HepG2 (cell line): ENCODE measurements around the gene CPLANE2. TPM values are rescaled to one million over a fixed set of nuclear protein-coding genes. Genes with fewer than 3 reads are reported as not detected.

Experiments
- ASH2L ChIP-seq: fragments of 300-600, 200-600 bp; sonication (generic); IDR thresholded peaks from 2 replicates; pipeline ENCODE4 v1.7.0; 2017; ENCODE audit warnings: low read depth, mild to moderate bottlenecking, moderate library complexity, mixed read lengths, low read length; ENCODE audit not compliant: insufficient read length
- ATRX ChIP-seq: sonication (generic); formaldehyde crosslinking; IDR thresholded peaks from 2 replicates; pipeline ENCODE4 v1.4.0; 2020; ENCODE audit warnings: missing genetic modification reagents, borderline replicate concordance
- DR1 ChIP-seq: sonication (generic); formaldehyde crosslinking; IDR thresholded peaks from 2 replicates; pipeline ENCODE4 v1.8.0; 2021; ENCODE audit warnings: mild to moderate bottlenecking, missing genetic modification reagents, inconsistent platforms
- ERF ChIP-seq: IDR thresholded peaks from 2 replicates; pipeline ENCODE4 v1.6.1; 2018; ENCODE audit warnings: missing biosample characterization, missing genetic modification reagents
- GABPB1 ChIP-seq: IDR thresholded peaks from 2 replicates; pipeline ENCODE4 v1.6.1; 2016; ENCODE audit warnings: mild to moderate bottlenecking, missing genetic modification reagents, moderate library complexity, missing compliant biosample characterization
- HNF1B ChIP-seq: sonication (generic); formaldehyde crosslinking; IDR thresholded peaks from 2 replicates; pipeline ENCODE4 v1.5.1; 2020; ENCODE audit warnings: mild to moderate bottlenecking, moderate library complexity, missing genetic modification reagents
- NFYC ChIP-seq: IDR thresholded peaks from 2 replicates; pipeline ENCODE4 v1.6.1; 2016; ENCODE audit warnings: missing genetic modification reagents, missing compliant biosample characterization
- PPARG ChIP-seq: conservative IDR thresholded peaks from 2 replicates; pipeline ENCODE4 v1.6.1; 2016; ENCODE audit warnings: missing biosample characterization, missing genetic modification reagents
- RELA ChIP-seq: sonication (generic); formaldehyde crosslinking; IDR thresholded peaks from 2 replicates; pipeline ENCODE4 v1.4.0; 2020; ENCODE audit warnings: missing genetic modification reagents
- SAP130 ChIP-seq: IDR thresholded peaks from 2 replicates; pipeline ENCODE4 v1.6.1; 2016; ENCODE audit warnings: low read depth
- SOX6 ChIP-seq, 2 experiments: fragments of 450-650 bp in 1 of 2; sonication (generic) in 1 of 2; formaldehyde crosslinking in 1 of 2; IDR thresholded peaks; 2 replicates each; pipeline versions ENCODE4 v1.4.0 to v1.6.1; 2017 to 2020; ENCODE audit warnings: antibody characterized with exemption in 1 of 2, mild to moderate bottlenecking in 1 of 2, missing genetic modification reagents in 1 of 2
- SP5 ChIP-seq: IDR thresholded peaks from 2 replicates; pipeline ENCODE4 v1.6.1; 2016; ENCODE audit warnings: low read depth, borderline replicate concordance
- ZNF441 ChIP-seq: sonication (generic); formaldehyde crosslinking; IDR thresholded peaks from 2 replicates; pipeline ENCODE4 v1.7.0; 2021; ENCODE audit warnings: missing genetic modification reagents, borderline replicate concordance
- ZNF468 ChIP-seq: sonication (generic); formaldehyde crosslinking; IDR thresholded peaks from 2 replicates; pipeline ENCODE4 v1.8.0; 2022; ENCODE audit warnings: mild to moderate bottlenecking, moderate library complexity, missing genetic modification reagents
- ZNF619 ChIP-seq: sonication (generic); formaldehyde crosslinking; IDR thresholded peaks from 2 replicates; pipeline ENCODE4 v1.4.0; 2020; ENCODE audit warnings: mild to moderate bottlenecking, missing genetic modification reagents
- ZNF687 ChIP-seq: sonication (generic); formaldehyde crosslinking; IDR thresholded peaks from 2 replicates; pipeline ENCODE4 v1.5.1; 2020; ENCODE audit warnings: mild to moderate bottlenecking, missing genetic modification reagents, moderate library complexity
- ZNF781 ChIP-seq: sonication (generic); formaldehyde crosslinking; IDR thresholded peaks from 2 replicates; pipeline ENCODE4 v1.5.1; 2020; ENCODE audit warnings: borderline replicate concordance, mild to moderate bottlenecking, missing genetic modification reagents; ENCODE audit errors: not compliant biosample characterization
- polyA plus RNA-seq, 8 experiments: library from polyadenylated mRNA; depleted of rRNA in 3 of 8; stranded (reverse) in 7 of 8; unstranded in 1 of 8; fragments of >200 nt; fragmentation: Illumina TruSeq in 4 of 8; extraction: Trizol in 4 of 8; gene quantifications; 2 replicates each; pipeline versions ENCODE4 v1.2.1 to v1.2.3, GENCODE V29; 2011 to 2016; ENCODE audit warnings: low read depth in 4 of 8, missing spikeins in 1 of 8, mixed read lengths in 1 of 8; ENCODE audit not compliant: insufficient read depth in 1 of 8
- total RNA-seq, 5 experiments: library from RNA; depleted of rRNA; stranded (reverse); fragments of >200 nt; fragmentation: Illumina TruSeq; extraction: Trizol; gene quantifications; 2 replicates each; pipeline ENCODE4 v1.2.3, GENCODE V29; 2016; ENCODE audit warnings: low read depth in 1 of 5
- TF ChIP-seq, protein P1 (sequence below): sonication (generic); formaldehyde crosslinking; IDR thresholded peaks from 2 replicates; pipeline ENCODE4 v1.8.0; 2023; ENCODE audit warnings: mild to moderate bottlenecking, missing genetic modification reagents

The CPLANE2 gene
- total and polyA plus RNA-seq, 2 of the 13 experiments (the other 11 are each of a cell fraction or from before 2014, with no cell fraction given) = 0.29 to 1.6 TPM

DNA sequence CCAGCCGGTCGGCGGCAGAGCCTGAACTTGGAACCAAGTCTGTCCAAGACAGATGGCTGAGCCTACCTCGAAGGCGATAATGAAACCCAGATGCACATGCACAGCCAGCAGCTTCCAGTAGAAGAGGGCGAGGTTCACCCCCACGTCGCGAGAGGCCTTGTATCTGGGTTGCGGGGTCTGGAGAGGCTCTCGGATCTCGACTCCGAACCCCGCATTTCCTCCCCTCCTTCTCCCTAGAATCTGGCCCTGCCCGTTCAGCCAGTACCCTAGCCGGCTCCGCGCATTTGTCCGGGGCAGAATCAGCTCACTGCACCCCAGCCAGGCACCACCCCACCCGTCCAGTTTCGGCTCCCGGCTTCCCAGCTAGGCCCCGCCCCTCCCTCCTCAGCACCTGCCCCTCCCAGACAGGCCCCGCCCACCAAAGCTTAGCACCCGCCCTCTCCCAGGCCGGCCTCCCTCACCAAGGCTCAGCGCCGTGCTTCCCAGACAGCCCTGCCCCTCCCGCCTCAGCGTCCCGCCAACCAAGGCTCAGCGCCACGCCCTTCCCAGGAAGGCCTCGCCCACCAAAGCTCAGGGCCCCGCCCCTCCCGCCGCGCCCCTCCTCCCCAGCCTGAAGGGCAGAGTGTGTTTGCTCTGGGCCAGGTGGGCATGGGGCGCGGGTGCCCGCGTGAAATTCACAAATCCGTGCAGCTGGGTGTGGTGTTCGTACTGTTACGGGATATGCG lies 19.8 kb downstream of the CPLANE2 start (continued):
- TF ChIP-seq HNF1B (CRISPR knock-in tag) = 0 out of 2 replicates have a peak, but pooled peaks have one; percentile 25
- no peak for TF ChIP-seq ZNF781 (CRISPR knock-in tag)
- TF ChIP-seq ERF (CRISPR knock-in tag) = 0 out of 2 replicates have a peak, but pooled peaks have one; percentile 26
- TF ChIP-seq ZNF468 = no peak
- peak; percentile 64 for TF ChIP-seq SAP130 (CRISPR knock-in tag)
- TF ChIP-seq SP5 = peak; percentile 9; the same call in 1 of the 2 replicates
- no peak for TF ChIP-seq PPARG (CRISPR knock-in tag)
- peak; percentile 48; the same call in 1 of the 2 replicates for TF ChIP-seq GABPB1 (CRISPR knock-in tag)
- no peak for TF ChIP-seq ZNF441 (CRISPR knock-in tag)
- no peak for TF ChIP-seq ATRX (CRISPR knock-in tag)
- no peak for TF ChIP-seq DR1
- peak; percentile 29 for TF ChIP-seq ASH2L
- TF ChIP-seq RELA (CRISPR knock-in tag) = no peak
- TF ChIP-seq ZNF687 (CRISPR knock-in tag) = peak; percentile 61
- no peak for TF ChIP-seq SOX6 (IDR thresholded peaks at IDR 0.05)
- 0 out of 2 replicates have a peak, but pooled peaks have one; percentile 4 for TF ChIP-seq SOX6 (CRISPR knock-in tag; IDR thresholded peaks at IDR 0.05)
- TF ChIP-seq NFYC (CRISPR knock-in tag) = peak; percentile 55
- TF ChIP-seq, protein P1, sequence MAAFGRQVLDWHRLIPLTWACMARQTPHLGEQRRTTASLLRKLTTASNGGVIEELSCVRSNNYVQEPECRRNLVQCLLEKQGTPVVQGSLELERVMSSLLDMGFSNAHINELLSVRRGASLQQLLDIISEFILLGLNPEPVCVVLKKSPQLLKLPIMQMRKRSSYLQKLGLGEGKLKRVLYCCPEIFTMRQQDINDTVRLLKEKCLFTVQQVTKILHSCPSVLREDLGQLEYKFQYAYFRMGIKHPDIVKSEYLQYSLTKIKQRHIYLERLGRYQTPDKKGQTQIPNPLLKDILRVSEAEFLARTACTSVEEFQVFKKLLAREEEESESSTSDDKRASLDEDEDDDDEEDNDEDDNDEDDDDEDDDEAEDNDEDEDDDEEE (CRISPR knock-in tag) = 0 out of 2 replicates have a peak, but pooled peaks have one; percentile 15
- 0 out of 2 replicates have a peak, but pooled peaks have one; percentile 33 for TF ChIP-seq ZNF619
